22Rv1 (cell line): ENCODE measurements around the gene UTF1.
A peak's percentile ranks its signal among the peaks of the same experiment; 100 is the strongest.

ENCODE experiments used
- H3K27ac ChIP-seq: fragments of 450-650 bp; 2 replicates; pipeline ENCODE4 v1.5.1; 2017
- CTCF ChIP-seq: fragments of 450-650 bp; IDR thresholded peaks from 2 replicates; pipeline ENCODE4 v1.5.1; 2017; ENCODE audit warnings: mild to moderate bottlenecking
- ZFX ChIP-seq: fragments of 450-650 bp; IDR thresholded peaks from 2 replicates; pipeline ENCODE4 v1.6.1; 2017; ENCODE audit warnings: antibody characterized with exemption, borderline replicate concordance

UTF1 gene

GRCh38 chr10:133258818-133259601, 29.0 kb downstream of the UTF1 start:
- no peak overlapping the region for H3K27ac ChIP-seq
- TF ChIP-seq ZFX, result no peak
- no peak for TF ChIP-seq CTCF

- TF ChIP-seq ZFX, result no peak
- no peak for TF ChIP-seq CTCF
- no peak overlapping the region for H3K27ac ChIP-seq
Observed at GRCh38 chr10:133259602-133259989, 29.6 kb downstream of the UTF1 start.

GRCh38 chr10:133260895-133261725, 31.1 kb downstream of the UTF1 start:
- peak overlapping the region; percentile 75 for H3K27ac ChIP-seq
- no peak for TF ChIP-seq CTCF
- no peak for TF ChIP-seq ZFX

- no peak for TF ChIP-seq ZFX
- TF ChIP-seq CTCF, result no peak
- peak overlapping the region; percentile 75 for H3K27ac ChIP-seq
Observed at GRCh38 chr10:133261726-133262325, 31.8 kb downstream of the UTF1 start.

- H3K27ac ChIP-seq, result no peak overlapping the region
- TF ChIP-seq CTCF, result no peak
- TF ChIP-seq ZFX, result no peak
Observed at GRCh38 chr10:133262696-133263095, 32.7 kb downstream of the UTF1 start.

GRCh38 chr10:133263674-133264073, 33.7 kb downstream of the UTF1 start:
- H3K27ac ChIP-seq, result no peak overlapping the region
- no peak for TF ChIP-seq CTCF
- TF ChIP-seq ZFX, result no peak
